Common myeloid progenitor, CD34-positive (primary cell): Measurements from ENCODE around the gene TBC1D4.

Source experiments
- CTCF ChIA-PET: fragments of 350-600 bp; sonication (Branson Sonifier 250); formaldehyde crosslinking; loops from one replicate; lab custom pipeline; 2021; ENCODE audit warnings: antibody characterized with exemption; lab: Charles Lee
- POLR2A ChIA-PET: fragments of 350-600 bp; sonication (Branson Sonifier 250); formaldehyde crosslinking; loops from one replicate; lab custom pipeline; 2021; ENCODE audit warnings: antibody characterized with exemption; lab: Charles Lee
- DNase-seq, 3 donors: peaks; one replicate each; pipeline versions ENCODE4 v3.0.0 to v3.0.0-alpha.2; 2013
- H3K27ac ChIP-seq, 2 experiments: 1 replicate in 1 of 2; 2 replicates in 1 of 2; pipeline ENCODE4 v1.7.0; 2013; ENCODE audit warnings: inconsistent platforms in 2 of 2, low read length in 2 of 2, mild to moderate bottlenecking in 2 of 2, low read depth in 1 of 2, moderate library complexity in 1 of 2; ENCODE audit not compliant: severe bottlenecking in 2 of 2, insufficient read depth in 1 of 2, poor library complexity in 1 of 2
- H3K27me3 ChIP-seq, 5 experiments: replicated peaks in 2 of 5; 1 replicate in 3 of 5; 2 replicates in 2 of 5; pipeline versions ENCODE4 v1.6.1 to v1.7.0; 2013; ENCODE audit warnings: low read length in 4 of 5, mild to moderate bottlenecking in 2 of 5, moderate library complexity in 2 of 5, inconsistent platforms in 1 of 5; ENCODE audit not compliant: insufficient read depth in 5 of 5, control insufficient read depth in 4 of 5
- H3K36me3 ChIP-seq, 4 experiments: 1 replicate in 2 of 4; 2 replicates in 2 of 4; pipeline versions ENCODE4 v1.6.1 to v1.7.0; 2013; ENCODE audit warnings: low read length in 3 of 4, control low read depth in 1 of 4, mild to moderate bottlenecking in 1 of 4; ENCODE audit not compliant: control insufficient read depth in 4 of 4, insufficient read depth in 4 of 4
- H3K4me1 ChIP-seq, 4 experiments: 1 replicate in 3 of 4; 2 replicates in 1 of 4; pipeline versions ENCODE4 v1.6.1 to v1.7.1; 2013; ENCODE audit warnings: low read length in 3 of 4, mild to moderate bottlenecking in 3 of 4, control low read depth in 1 of 4, inconsistent platforms in 1 of 4, moderate library complexity in 1 of 4; ENCODE audit not compliant: control insufficient read depth in 4 of 4, insufficient read depth in 4 of 4; ENCODE audit errors: control extremely low read depth in 1 of 4
- H3K4me3 ChIP-seq, 7 experiments: 1 replicate in 4 of 7; 2 replicates in 3 of 7; pipeline versions ENCODE4 v1.5.1 to v1.7.0; 2013; ENCODE audit warnings: mild to moderate bottlenecking in 7 of 7, low read length in 6 of 7, moderate library complexity in 6 of 7, inconsistent platforms in 2 of 7, low read depth in 2 of 7, control low read depth in 1 of 7; ENCODE audit not compliant: insufficient read depth in 4 of 7, control insufficient read depth in 1 of 7; ENCODE audit errors: extremely low read depth in 1 of 7
- H3K9me3 ChIP-seq, 5 experiments: 1 replicate in 4 of 5; 2 replicates in 1 of 5; pipeline versions ENCODE4 v1.6.1 to v1.7.1; 2013; ENCODE audit warnings: low read length in 4 of 5, mild to moderate bottlenecking in 2 of 5, inconsistent platforms in 1 of 5, low read depth in 1 of 5, moderate library complexity in 1 of 5; ENCODE audit not compliant: control insufficient read depth in 4 of 5, insufficient read depth in 2 of 5; ENCODE audit errors: control extremely low read depth in 1 of 5
- WGBS: methylation state at CpG from one replicate; pipeline ENCODE4 v1.1.5; 2013; ENCODE audit not compliant: insufficient coverage; 5-methylcytosine and 5-hydroxymethylcytosine counted together

The TBC1D4 gene

DNA sequence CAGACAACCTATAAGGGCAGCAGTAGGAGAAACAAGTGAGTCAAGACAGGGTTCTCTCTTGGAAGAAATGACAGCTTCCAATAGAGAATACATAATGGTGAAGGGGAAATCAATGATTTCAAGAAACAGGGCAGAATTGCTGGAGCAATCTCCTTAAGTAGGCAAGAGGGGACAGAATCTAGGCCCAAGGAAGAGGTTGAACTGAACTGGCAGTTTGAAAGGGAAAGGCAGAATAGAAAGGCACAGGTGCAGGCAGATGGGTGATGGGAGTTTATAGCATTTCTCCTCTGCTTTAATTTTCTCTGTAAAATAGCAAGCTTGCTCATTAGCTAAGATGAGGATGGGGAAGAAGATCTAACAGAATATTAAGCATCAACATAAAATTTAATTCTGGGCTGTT, 110.8 kb downstream of the TBC1D4 start:
- Histone ChIP-seq H3K4me3 (no peak overlapping the region), H3K27ac (no peak overlapping the region), H3K9me3 (no peaks in the 10 kb centered on the region), H3K4me1 (peaks cover 0 to 14% (median 3%) of the 10 kb centered on the region in 4 experiments), H3K27me3 (no peaks in the 10 kb centered on the region), H3K36me3 (no peaks in the 10 kb centered on the region)
- ChIA-PET CTCF (interaction anchor here (1.1 to 1.9 kb wide), 3 partner anchors 14 to 179 kb away, joined by 3 to 5 read pairs (median 3); partner anchors contain the start of gene UCHL3), POLR2A (no interaction called here)
- DNase-seq = no peak

DNA sequence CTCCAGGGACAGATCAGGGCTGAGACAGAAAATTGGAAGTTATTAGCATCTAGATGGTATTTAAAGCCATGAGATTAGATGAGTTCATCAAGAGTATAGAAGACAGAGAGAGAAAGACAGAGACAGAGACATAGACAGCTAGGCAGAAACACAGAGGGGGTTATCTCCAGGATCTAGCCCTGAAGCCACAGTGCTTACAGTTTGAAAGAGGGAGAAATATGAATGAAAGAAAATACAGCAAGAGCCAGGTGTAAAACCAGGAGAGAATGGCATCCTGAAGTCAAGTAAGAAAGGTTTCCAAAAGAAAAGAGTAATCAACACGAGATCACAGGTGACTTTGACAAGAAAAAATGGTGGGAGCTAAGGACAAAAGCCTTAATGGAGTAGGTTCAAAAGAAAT, 111.2 kb downstream of the TBC1D4 start:
- 92% methylated on average over 1 of the region's 1 CpG for WGBS
- POLR2A ChIA-PET = no interaction called here
- H3K9me3 ChIP-seq = no peaks in the 10 kb centered on the region

DNA sequence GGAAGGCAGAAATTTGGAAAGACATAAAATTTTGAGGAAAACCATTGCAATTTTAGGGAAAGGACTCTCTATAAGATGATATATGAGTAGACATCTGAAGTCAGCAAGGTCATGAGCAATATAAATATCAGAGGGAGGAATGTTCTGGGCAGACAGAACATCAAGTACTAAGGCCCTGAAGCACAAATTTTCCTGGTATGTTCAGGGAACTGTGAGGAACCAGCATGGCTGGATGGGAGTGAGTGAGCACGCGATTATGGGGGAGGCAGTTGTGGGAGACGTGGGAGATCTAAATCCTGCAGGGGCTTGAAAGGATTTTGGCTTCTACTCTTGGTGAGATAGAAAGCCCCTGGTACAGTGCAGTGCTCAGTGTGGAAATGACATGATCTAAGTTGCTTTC, 112.0 kb downstream of the TBC1D4 start:
- Histone ChIP-seq H3K27ac (no peak overlapping the region), H3K4me1 (peaks cover 0 to 24% (median 5%) of the 10 kb centered on the region in 4 experiments), H3K9me3 (no peaks in the 10 kb centered on the region), H3K36me3 (no peaks in the 10 kb centered on the region), H3K4me3 (no peak overlapping the region), H3K27me3 (no peaks in the 10 kb centered on the region)
- POLR2A ChIA-PET = no interaction called here
- no peak for DNase-seq
- CTCF ChIA-PET = no interaction called here
- WGBS = 97% methylated on average over 3 of the region's 3 CpGs

More for the DNA sequence above, 111.2 kb downstream of the TBC1D4 start:
- Histone ChIP-seq H3K27ac (no peak overlapping the region), H3K27me3 (no peaks in the 10 kb centered on the region), H3K4me1 (peaks cover 0 to 19% (median 4%) of the 10 kb centered on the region in 4 experiments), H3K36me3 (no peaks in the 10 kb centered on the region), H3K4me3 (no peak overlapping the region)
- CTCF ChIA-PET = interaction anchor here (1.1 to 1.4 kb wide), 2 partner anchors 13 to 155 kb away, joined by 3 read pairs; no protein-coding TSS in a partner anchor
- no peak for DNase-seq

DNA sequence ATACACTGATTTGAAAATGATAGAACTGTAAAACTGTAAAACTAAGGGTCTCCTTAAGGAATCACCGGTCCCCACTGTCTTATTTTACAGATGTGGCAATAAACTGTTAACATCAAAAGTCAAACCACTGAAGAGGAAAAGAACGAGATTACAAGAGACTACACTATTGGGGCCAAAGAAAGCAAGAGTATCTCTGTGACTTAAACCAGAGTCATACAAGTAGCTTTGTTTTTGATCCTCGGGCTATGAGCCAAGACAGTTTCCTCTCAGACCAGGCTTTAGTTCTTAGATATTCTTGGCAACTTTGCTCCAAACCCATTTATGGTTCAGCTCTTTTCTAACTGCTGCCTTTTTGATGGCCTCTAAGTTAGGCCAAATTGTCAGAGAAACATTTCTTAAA, 113.8 kb downstream of the TBC1D4 start:
- Histone ChIP-seq H3K4me3 (no peak overlapping the region), H3K27me3 (no peaks in the 10 kb centered on the region), H3K36me3 (no peaks in the 10 kb centered on the region), H3K27ac (no peak overlapping the region), H3K9me3 (no peaks in the 10 kb centered on the region), H3K4me1 (peaks cover 0 to 20% (median 5%) of the 10 kb centered on the region in 4 experiments)
- WGBS = 43% methylated on average over 3 of the region's 3 CpGs
- CTCF ChIA-PET = interaction anchor here (1.3 to 1.5 kb wide), 3 partner anchors 11 to 114 kb away, joined by 3 to 5 read pairs (median 3); partner anchors contain the start of gene TBC1D4
- POLR2A ChIA-PET = no interaction called here
- DNase-seq = peak in 2 of 3 donors; percentile 5 to 7

DNA sequence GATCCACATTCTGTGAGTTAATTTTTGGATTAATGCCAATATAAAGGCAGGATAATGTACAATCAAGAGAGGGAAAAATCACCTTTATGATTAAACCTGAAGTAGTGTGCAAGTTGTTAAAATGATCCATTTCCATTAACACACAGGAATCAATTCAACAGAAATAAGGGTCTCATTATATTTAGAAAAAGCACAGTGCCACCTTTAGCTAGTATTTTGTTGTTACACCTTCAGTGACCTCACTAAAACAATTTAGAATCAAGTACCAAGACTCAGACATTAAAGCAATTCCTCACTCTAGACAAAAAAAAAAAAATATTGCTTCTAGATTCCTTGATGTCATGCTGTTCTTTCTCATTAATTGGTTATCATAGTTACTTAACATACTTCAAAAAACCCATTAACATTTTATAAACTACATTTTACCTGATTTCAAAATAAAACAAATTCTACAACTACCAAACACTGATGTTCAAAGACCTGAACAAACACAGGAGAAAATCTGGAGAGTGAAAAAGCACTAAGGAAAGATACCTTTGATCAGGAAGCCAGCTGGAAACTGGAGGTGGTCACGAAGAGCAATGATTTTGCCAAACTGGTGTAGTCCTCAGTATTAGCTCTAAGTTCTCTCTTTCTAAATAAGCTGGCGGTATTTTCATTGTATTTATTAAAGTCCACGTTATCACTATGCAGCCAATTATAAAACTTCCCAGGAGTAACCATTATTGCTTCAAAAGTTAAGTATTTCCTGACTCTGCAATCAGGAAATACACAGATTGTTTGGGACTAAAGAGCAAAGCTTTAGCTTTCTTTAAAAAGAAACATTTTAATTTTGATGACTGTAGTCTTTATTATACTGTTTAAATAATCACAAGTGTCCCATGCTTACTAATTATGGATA, 115.3 kb downstream of the TBC1D4 start:
- H3K4me1 ChIP-seq = peaks cover 0 to 13% (median 5%) of the 10 kb centered on the region in 4 experiments
- ChIA-PET CTCF (interaction anchor here (1.2 to 1.6 kb wide), 5 partner anchors 12 to 116 kb away, joined by 3 to 4 read pairs (median 3); partner anchors contain the start of gene TBC1D4), POLR2A (no interaction called here)
- no peaks in the 10 kb centered on the region for H3K27me3 ChIP-seq
- no peaks in the 10 kb centered on the region for H3K36me3 ChIP-seq
- no peak overlapping the region for H3K4me3 ChIP-seq
- H3K9me3 ChIP-seq = no peaks in the 10 kb centered on the region
- H3K27ac ChIP-seq = no peak overlapping the region
- WGBS = no CpG with 5 or more reads among the region's 3 CpGs
- peak in 1 of 3 donors; percentile 10 for DNase-seq

DNA sequence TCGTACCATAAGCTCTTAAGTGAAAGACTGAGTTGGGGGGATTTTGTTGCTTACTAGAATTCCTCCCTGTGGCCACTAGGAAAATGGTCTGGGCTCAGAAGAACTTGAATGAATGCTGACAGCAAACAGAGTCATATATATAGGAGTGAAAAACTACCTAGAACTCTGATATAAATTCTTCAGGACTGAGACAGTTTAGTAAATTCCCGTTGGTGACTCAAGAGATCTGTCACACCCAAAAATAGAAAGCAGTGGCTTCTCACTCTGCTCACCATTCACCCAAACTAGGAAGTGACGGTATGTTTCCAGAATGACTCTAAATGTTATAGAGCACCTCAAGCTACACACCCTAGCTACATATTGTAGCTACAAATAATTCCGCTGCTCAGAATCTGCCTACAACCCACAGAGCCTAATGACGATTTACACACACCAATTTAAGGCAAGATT, 116.2 kb downstream of the TBC1D4 start:
- Histone ChIP-seq H3K4me3 (no peak overlapping the region), H3K27ac (no peak overlapping the region)
- peak in 1 of 3 donors; percentile 17 for DNase-seq

More for the DNA sequence above, 116.2 kb downstream of the TBC1D4 start:
- Histone ChIP-seq H3K27me3 (no peaks in the 10 kb centered on the region), H3K4me1 (peaks cover 0 to 13% (median 5%) of the 10 kb centered on the region in 4 experiments), H3K9me3 (no peaks in the 10 kb centered on the region), H3K36me3 (no peaks in the 10 kb centered on the region)
- WGBS = 92% methylated on average over 2 of the region's 5 CpGs
- CTCF ChIA-PET = interaction anchor here (1.2 to 1.6 kb wide), 3 partner anchors 13 to 74 kb away, joined by 3 to 4 read pairs (median 4); no protein-coding TSS in a partner anchor
- POLR2A ChIA-PET = no interaction called here
